Endodermal cell (in vitro differentiated cells): ENCODE data around the gene STUM. TPM values are rescaled to one million over a fixed set of nuclear protein-coding genes. Genes with fewer than 3 reads are reported as not detected.

Experiments
- DNase-seq: peaks from one replicate; pipeline ENCODE4 v3.0.0-alpha.2; 2017
- H3K27ac ChIP-seq: 2 replicates; pipeline ENCODE4 v1.5.1; 2013; ENCODE audit warnings: mild to moderate bottlenecking, low read depth, low read length, moderate library complexity
- H3K27me3 ChIP-seq: 2 replicates; pipeline ENCODE4 v1.6.1; 2013; ENCODE audit warnings: mild to moderate bottlenecking, low read length, moderate library complexity; ENCODE audit not compliant: insufficient read depth, control insufficient read depth, poor library complexity, severe bottlenecking
- H3K36me3 ChIP-seq: 2 replicates; pipeline ENCODE4 v1.7.0; 2013; ENCODE audit warnings: mild to moderate bottlenecking, low read length, moderate library complexity; ENCODE audit not compliant: control insufficient read depth, insufficient read depth
- H3K4me1 ChIP-seq: one replicate; pipeline ENCODE4 v1.7.0; 2013; ENCODE audit warnings: low read length; ENCODE audit not compliant: control insufficient read depth, insufficient read depth
- H3K4me3 ChIP-seq: 2 replicates; pipeline ENCODE4 v1.5.1; 2013; ENCODE audit warnings: mild to moderate bottlenecking, low read length, moderate library complexity
- H3K9ac ChIP-seq: 2 replicates; pipeline ENCODE4 v1.6.1; 2013; ENCODE audit warnings: mild to moderate bottlenecking, low read length, moderate library complexity; ENCODE audit not compliant: poor library complexity, severe bottlenecking; ENCODE audit errors: extremely low read depth
- H3K9me3 ChIP-seq: 2 replicates; pipeline ENCODE4 v1.6.1; 2013; ENCODE audit warnings: mild to moderate bottlenecking, low read length, moderate library complexity; ENCODE audit not compliant: control insufficient read depth
- H3K27ac Mint-ChIP-seq: 2 replicates; pipeline ENCODE4 v1.8.0; 2020; ENCODE audit warnings: mixed read lengths
- H3K27me3 Mint-ChIP-seq: 2 replicates; pipeline ENCODE4 v1.8.0; 2021; ENCODE audit warnings: mild to moderate bottlenecking, mixed read lengths; ENCODE audit not compliant: insufficient read depth
- H3K36me3 Mint-ChIP-seq: 2 replicates; pipeline ENCODE4 v1.8.0; 2020; ENCODE audit warnings: low read depth, mixed read lengths
- H3K4me1 Mint-ChIP-seq: 2 replicates; pipeline ENCODE4 v1.8.0; 2020; ENCODE audit warnings: mixed read lengths
- H3K4me3 Mint-ChIP-seq: 2 replicates; pipeline ENCODE4 v1.8.0; 2020; ENCODE audit warnings: mild to moderate bottlenecking, moderate library complexity, mixed read lengths
- H3K9me3 Mint-ChIP-seq: 2 replicates; pipeline ENCODE4 v1.8.0; 2020; ENCODE audit warnings: mild to moderate bottlenecking, mixed read lengths
- WGBS, 2 experiments: methylation state at CpG; one replicate each; pipeline versions ENCODE4 v1.1.5 to v1.1.7; 2013; ENCODE audit warnings: missing lambda C conversion rate in 2 of 2, mixed read lengths in 1 of 2; ENCODE audit not compliant: insufficient coverage in 1 of 2, insufficient read length in 1 of 2; 5-methylcytosine and 5-hydroxymethylcytosine counted together
- total RNA-seq, 2 donors: library from RNA; stranded (reverse); fragmentation: NEBNext Ultra II Directional in 1 of 2; extraction: Animal tissue kit (Norgen Biotek cat#: 25700) in 1 of 2; gene quantifications; 2 replicates in 1 of 2; 3 replicates in 1 of 2; pipeline ENCODE4 v1.2.1, GENCODE V29; 2021
- TF ChIP-seq, protein P1 (sequence below): fragments of 200-600 bp; sonication (generic); conservative IDR thresholded peaks from 2 replicates; pipeline ENCODE4 v1.5.0; 2021; ENCODE audit warnings: antibody characterized with exemption, mild to moderate bottlenecking

STUM gene
- total RNA-seq, 2 donors from 2014 or later, result 0.04 to 0.20 TPM

DNA sequence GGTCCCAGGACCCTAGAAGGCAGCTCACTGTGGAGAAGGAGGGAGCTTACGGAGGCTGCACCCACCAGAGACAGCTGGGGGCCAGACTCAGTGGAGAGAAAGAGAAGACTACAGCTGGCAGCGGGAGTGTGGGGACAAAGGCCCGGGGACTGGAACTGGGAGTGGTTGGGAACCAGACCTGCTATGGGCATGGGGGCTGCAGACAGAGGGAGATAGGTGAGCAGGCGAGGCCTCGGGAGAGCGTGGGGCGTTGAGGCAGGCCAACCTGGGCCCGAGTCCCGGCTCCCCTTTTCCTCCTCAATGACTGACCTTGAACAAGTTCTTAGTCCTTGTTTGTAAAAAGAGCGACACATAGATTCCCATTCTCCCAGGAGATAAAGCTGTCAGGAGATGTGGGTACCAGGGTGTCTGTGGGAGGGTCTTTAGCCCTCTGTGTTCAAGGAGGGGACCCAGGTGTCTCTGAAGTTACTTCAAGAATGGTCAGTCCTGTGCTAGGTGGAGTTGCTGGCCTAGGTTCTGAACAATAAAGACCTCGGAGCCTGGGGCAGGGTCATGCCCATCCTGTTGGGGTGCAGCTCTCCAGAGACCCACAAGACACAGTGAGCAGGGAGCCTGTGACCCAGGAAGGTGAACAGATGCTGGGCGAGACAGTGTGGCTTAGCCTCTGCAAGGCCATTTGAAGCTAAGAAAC lies 102.6 kb downstream of the STUM start:
- Mint-ChIP-seq H3K4me1 (peaks cover 40% of the 10 kb centered on the region), H3K27ac (peak overlapping the region; percentile 88), H3K9me3 (no peaks in the 10 kb centered on the region), H3K4me3 (no peak overlapping the region), H3K27me3 (no peaks in the 10 kb centered on the region), H3K36me3 (peaks cover 20% of the 10 kb centered on the region)
- peaks cover 19% of the 10 kb centered on the region for H3K36me3 ChIP-seq
- no peak overlapping the region for H3K4me3 ChIP-seq
- H3K9ac ChIP-seq, result no peak overlapping the region
- TF ChIP-seq, protein P1, sequence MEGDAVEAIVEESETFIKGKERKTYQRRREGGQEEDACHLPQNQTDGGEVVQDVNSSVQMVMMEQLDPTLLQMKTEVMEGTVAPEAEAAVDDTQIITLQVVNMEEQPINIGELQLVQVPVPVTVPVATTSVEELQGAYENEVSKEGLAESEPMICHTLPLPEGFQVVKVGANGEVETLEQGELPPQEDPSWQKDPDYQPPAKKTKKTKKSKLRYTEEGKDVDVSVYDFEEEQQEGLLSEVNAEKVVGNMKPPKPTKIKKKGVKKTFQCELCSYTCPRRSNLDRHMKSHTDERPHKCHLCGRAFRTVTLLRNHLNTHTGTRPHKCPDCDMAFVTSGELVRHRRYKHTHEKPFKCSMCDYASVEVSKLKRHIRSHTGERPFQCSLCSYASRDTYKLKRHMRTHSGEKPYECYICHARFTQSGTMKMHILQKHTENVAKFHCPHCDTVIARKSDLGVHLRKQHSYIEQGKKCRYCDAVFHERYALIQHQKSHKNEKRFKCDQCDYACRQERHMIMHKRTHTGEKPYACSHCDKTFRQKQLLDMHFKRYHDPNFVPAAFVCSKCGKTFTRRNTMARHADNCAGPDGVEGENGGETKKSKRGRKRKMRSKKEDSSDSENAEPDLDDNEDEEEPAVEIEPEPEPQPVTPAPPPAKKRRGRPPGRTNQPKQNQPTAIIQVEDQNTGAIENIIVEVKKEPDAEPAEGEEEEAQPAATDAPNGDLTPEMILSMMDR, result no peak
- peaks cover 17% of the 10 kb centered on the region for H3K4me1 ChIP-seq
- no peak overlapping the region for H3K27ac ChIP-seq
- no peak for DNase-seq
- 96% methylated on average over 8 to 12 of the region's 12 CpGs for WGBS, 2 experiments
- H3K27me3 ChIP-seq, result no peaks in the 10 kb centered on the region
- H3K9me3 ChIP-seq, result no peaks in the 10 kb centered on the region

DNA sequence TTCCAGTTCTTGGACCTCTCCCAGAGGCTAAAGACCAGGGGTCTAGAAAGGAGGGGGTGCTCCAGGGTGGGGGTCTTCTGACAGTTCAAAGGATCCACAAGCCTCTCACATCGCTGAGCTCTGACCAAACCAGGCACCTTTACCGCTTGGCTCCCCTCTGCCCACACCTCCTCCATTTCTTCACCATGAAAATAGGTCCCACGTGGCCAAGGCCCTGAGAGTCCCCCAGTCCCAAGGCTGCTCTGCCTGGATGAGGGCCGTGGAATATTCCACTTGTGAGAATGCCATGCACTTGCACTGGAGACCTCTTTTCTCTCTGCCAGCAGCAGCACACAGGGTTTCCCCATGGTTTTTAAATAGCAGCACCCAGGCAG lies 103.2 kb downstream of the STUM start:
- TF ChIP-seq, protein P1, result no peak
- Histone ChIP-seq H3K27ac (no peak overlapping the region), H3K27me3 (no peaks in the 10 kb centered on the region), H3K4me3 (no peak overlapping the region), H3K4me1 (peaks cover 22% of the 10 kb centered on the region), H3K36me3 (peaks cover 19% of the 10 kb centered on the region), H3K9me3 (no peaks in the 10 kb centered on the region), H3K9ac (no peak overlapping the region)
- Mint-ChIP-seq H3K27me3 (no peaks in the 10 kb centered on the region), H3K36me3 (peaks cover 16% of the 10 kb centered on the region), H3K27ac (no peak overlapping the region), H3K9me3 (no peaks in the 10 kb centered on the region), H3K4me1 (peaks cover 45% of the 10 kb centered on the region), H3K4me3 (no peak overlapping the region)
- WGBS, 2 experiments, result 96 to 97% methylated on average over 4 of the region's 4 CpGs
- DNase-seq, result no peak

DNA sequence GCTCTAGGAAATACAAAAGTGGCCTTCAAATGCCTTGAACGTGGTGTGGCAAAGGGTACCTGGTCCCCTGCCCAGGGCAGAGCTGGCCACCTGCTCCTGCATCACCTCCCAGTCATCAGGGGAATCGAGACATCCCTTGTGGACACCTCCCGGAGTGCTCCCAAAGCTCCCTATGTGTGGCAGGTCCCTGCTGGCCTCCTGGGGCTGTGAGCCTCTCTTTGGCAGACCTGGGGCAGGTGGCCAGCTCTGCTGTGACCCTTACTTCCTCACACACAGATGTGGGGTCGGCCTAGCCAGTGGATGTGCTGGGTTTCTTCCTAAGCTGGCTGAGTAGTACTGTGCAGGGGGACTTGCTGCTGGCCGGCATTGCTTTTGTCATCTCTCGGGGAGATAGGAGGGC lies 104.0 kb downstream of the STUM start:
- H3K27me3 Mint-ChIP-seq, result no peaks in the 10 kb centered on the region
- TF ChIP-seq, protein P1, result no peak
- no peak for DNase-seq
- H3K9me3 Mint-ChIP-seq, result no peaks in the 10 kb centered on the region
- Histone ChIP-seq H3K4me1 (peaks cover 24% of the 10 kb centered on the region), H3K27me3 (no peaks in the 10 kb centered on the region), H3K36me3 (peaks cover 12% of the 10 kb centered on the region), H3K4me3 (no peak overlapping the region), H3K9me3 (no peaks in the 10 kb centered on the region), H3K27ac (no peak overlapping the region), H3K9ac (no peak overlapping the region)
- 93 to 97% methylated on average over 3 to 6 of the region's 6 CpGs for WGBS, 2 experiments
- H3K4me3 Mint-ChIP-seq, result no peak overlapping the region
- H3K4me1 Mint-ChIP-seq, result peaks cover 51% of the 10 kb centered on the region
- H3K36me3 Mint-ChIP-seq, result peaks cover 11% of the 10 kb centered on the region
- no peak overlapping the region for H3K27ac Mint-ChIP-seq
